NB4 (cell line): Measurements from ENCODE around the gene KTN1.

Experiments used
- CTCF ChIP-seq: IDR thresholded peaks from one replicate; pipeline ENCODE4 v1.5.1; 2012; ENCODE audit warnings: low read depth, low read length
- MAX ChIP-seq: IDR thresholded peaks from 2 replicates; pipeline ENCODE4 v1.6.1; 2011; ENCODE audit warnings: low read depth, low read length
- POLR2A ChIP-seq: IDR thresholded peaks from 2 replicates; pipeline ENCODE4 v1.6.1; 2011; ENCODE audit warnings: mild to moderate bottlenecking; ENCODE audit not compliant: insufficient read length; ENCODE audit errors: extremely low read depth

- TF ChIP-seq POLR2A (no peak), CTCF (no peak), MAX (no peak)
Observed at GRCh38 chr14:55706365-55706684, 126.3 kb downstream of the KTN1 start.
